Keratinocyte (primary cell): ENCODE results near the gene NFATC3. TPM values are rescaled to one million over a fixed set of nuclear protein-coding genes. Genes with fewer than 3 reads are reported as not detected.

ENCODE experiments used
- DNase-seq: peaks from one replicate; pipeline ENCODE4 v3.0.0-alpha.2; 2011; ENCODE audit warnings: low read depth, missing footprints, low spot score
- FAIRE-seq: peaks from 2 replicates; lab custom pipeline; 2011; peaks lifted over from hg19 to GRCh38; lab: Jason Lieb, UNC
- H2AFZ ChIP-seq: 2 replicates; pipeline ENCODE4 v1.6.0; 2012; ENCODE audit warnings: low read length, control low read depth, inconsistent platforms; ENCODE audit not compliant: control insufficient read depth
- H3K27ac ChIP-seq: 2 replicates; pipeline ENCODE4 v1.5.1; 2011; ENCODE audit warnings: low read length; ENCODE audit not compliant: control insufficient read depth, insufficient read depth
- H3K27me3 ChIP-seq: 3 replicates; pipeline ENCODE4 v1.6.0; 2011; ENCODE audit warnings: low read length; ENCODE audit not compliant: control insufficient read depth, insufficient read depth; ENCODE audit errors: extremely low read depth
- H3K36me3 ChIP-seq, 2 experiments: 2 replicates in 1 of 2; 3 replicates in 1 of 2; pipeline ENCODE4 v1.5.1; 2011; ENCODE audit warnings: low read length in 2 of 2, mild to moderate bottlenecking in 1 of 2; ENCODE audit not compliant: control insufficient read depth in 2 of 2, insufficient read depth in 2 of 2; ENCODE audit errors: extremely low read depth in 1 of 2
- H3K4me1 ChIP-seq: 3 replicates; pipeline ENCODE4 v1.5.1; 2011; ENCODE audit warnings: low read length; ENCODE audit not compliant: control insufficient read depth, insufficient read depth; ENCODE audit errors: extremely low read depth
- H3K4me2 ChIP-seq: 3 replicates; pipeline ENCODE4 v1.6.0; 2011; ENCODE audit warnings: low read depth, low read length; ENCODE audit not compliant: control insufficient read depth, insufficient read depth; ENCODE audit errors: extremely low read depth
- H3K4me3 ChIP-seq, 3 experiments: fragments of 200-600 bp in 1 of 3; sonication (generic) in 1 of 3; 2 replicates in 2 of 3; 3 replicates in 1 of 3; pipeline ENCODE4 v1.5.1; 2011 to 2016; ENCODE audit warnings: low read length in 3 of 3, mild to moderate bottlenecking in 3 of 3, control low read depth in 2 of 3, inconsistent platforms in 1 of 3, low read depth in 1 of 3, mixed read lengths in 1 of 3, mixed run types in 1 of 3, moderate library complexity in 1 of 3; ENCODE audit not compliant: control insufficient read depth in 2 of 3, insufficient read depth in 2 of 3; ENCODE audit errors: extremely low read depth in 1 of 3
- H3K79me2 ChIP-seq: 2 replicates; pipeline ENCODE4 v1.6.0; 2012; ENCODE audit warnings: low read length; ENCODE audit not compliant: control insufficient read depth, insufficient read depth
- H3K9ac ChIP-seq: 3 replicates; pipeline ENCODE4 v1.6.0; 2011; ENCODE audit warnings: low read length; ENCODE audit not compliant: control insufficient read depth, insufficient read depth; ENCODE audit errors: extremely low read depth
- H3K9me1 ChIP-seq: 3 replicates; pipeline ENCODE4 v1.6.0; 2011; ENCODE audit warnings: low read length; ENCODE audit not compliant: control insufficient read depth, insufficient read depth; ENCODE audit errors: extremely low read depth
- H3K9me3 ChIP-seq: 2 replicates; pipeline ENCODE4 v1.5.1; 2012; ENCODE audit warnings: low read depth, low read length; ENCODE audit not compliant: control insufficient read depth
- H4K20me1 ChIP-seq: 3 replicates; pipeline ENCODE4 v1.6.0; 2011; ENCODE audit warnings: low read length; ENCODE audit not compliant: control insufficient read depth, insufficient read depth; ENCODE audit errors: extremely low read depth
- EZH2 ChIP-seq: IDR thresholded peaks from one replicate; pipeline ENCODE4 v1.6.1; 2012; ENCODE audit warnings: inconsistent platforms, mild to moderate bottlenecking, low read length, moderate library complexity
- dilution Hi-C: fragments of 300-500 bp; cut with MboI; formaldehyde crosslinking; loops from one replicate; pipeline ENCODE4 v1.7.0; 2020; ENCODE audit warnings: low sequenced_read_pairs; ENCODE audit not compliant: extremely low pct_ligation_motif_present
- polyA plus RNA-seq, 5 experiments: library from polyadenylated mRNA; depleted of rRNA in 3 of 5; stranded (reverse) in 3 of 5; stranded (forward) in 1 of 5; unstranded in 1 of 5; fragments of >200 nt; gene quantifications; 1 replicate in 1 of 5; 2 replicates in 3 of 5; 3 replicates in 1 of 5; pipeline versions ENCODE4 v1.2.1 to v1.2.3, GENCODE V29; 2011 to 2012; ENCODE audit warnings: missing spikeins in 2 of 5, low read depth in 1 of 5, low replicate concordance in 1 of 5
- TF ChIP-seq, protein P1 (sequence below), 3 experiments: IDR thresholded peaks in 1 of 3; conservative IDR thresholded peaks in 1 of 3; optimal IDR thresholded peaks in 1 of 3; 2 replicates in 2 of 3; 3 replicates in 1 of 3; pipeline versions ENCODE3 to v1.5.1; 2011; ENCODE audit warnings: low read length in 3 of 3, mild to moderate bottlenecking in 3 of 3, moderate library complexity in 2 of 3, control low read depth in 1 of 3, inconsistent platforms in 1 of 3; ENCODE audit not compliant: insufficient read depth in 2 of 3; ENCODE audit errors: extremely low read depth in 1 of 3

Gene NFATC3
- polyA plus RNA-seq, 1 donor (not counting 4 experiments of a cell fraction or from before 2014, with no cell fraction given) = 11.5 TPM

DNA sequence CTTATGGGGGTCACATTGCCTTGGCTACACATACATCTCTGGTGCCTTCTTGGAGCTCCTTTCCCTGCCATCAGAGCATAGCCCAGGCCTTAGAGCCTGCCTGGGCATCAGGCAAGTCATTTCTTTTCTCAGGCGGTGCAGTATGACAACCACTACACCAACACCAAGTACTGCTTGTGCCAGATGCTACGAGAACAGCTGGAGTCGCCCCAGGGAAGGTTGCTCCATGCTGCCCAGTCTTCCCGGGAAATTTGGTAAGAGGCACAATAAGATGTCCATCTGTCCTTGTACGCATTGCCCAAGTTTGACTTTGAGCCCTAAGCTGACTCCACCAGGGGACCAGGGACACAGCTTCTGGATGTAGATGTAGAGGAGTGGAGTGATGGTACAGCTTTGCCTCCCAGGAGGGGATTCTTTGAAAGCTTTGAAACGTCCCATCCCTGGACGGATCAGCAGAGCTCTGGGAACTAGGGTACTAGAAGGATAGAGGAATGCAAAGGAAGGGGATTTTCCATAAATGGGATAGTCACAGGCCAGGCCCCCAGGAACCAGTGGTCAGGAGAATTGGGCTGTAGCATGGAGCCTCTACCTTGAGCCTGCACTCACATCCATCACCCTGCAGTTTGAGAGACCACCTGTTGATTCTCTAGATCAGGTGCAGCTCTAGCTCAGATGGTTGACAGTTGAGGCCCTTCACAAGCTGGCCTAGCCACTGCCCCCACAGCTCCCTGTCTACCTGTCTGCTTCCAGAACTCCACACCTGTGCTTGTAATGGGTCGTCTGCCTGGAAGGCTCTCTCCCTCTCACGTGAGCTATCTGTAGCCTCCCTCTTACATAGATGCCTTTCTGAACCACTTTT lies 11.0 kb upstream of the NFATC3 start:
- Histone ChIP-seq H3K4me3 (no peak overlapping the region), H3K36me3 (peaks cover 53 to 59% of the 10 kb centered on the region in 2 experiments), H3K27ac (no peak overlapping the region), H3K9me1 (peaks cover 2% of the 10 kb centered on the region), H3K9me3 (no peaks in the 10 kb centered on the region), H3K4me1 (peaks cover 14% of the 10 kb centered on the region), H3K27me3 (no peaks in the 10 kb centered on the region), H3K9ac (no peak overlapping the region), H3K4me2 (no peak overlapping the region), H4K20me1 (peaks cover 5% of the 10 kb centered on the region), H3K79me2 (no peaks in the 10 kb centered on the region), H2AFZ (no peak overlapping the region)
- DNase-seq (no peak), FAIRE-seq (no peak)
- dilution Hi-C loops = no loop called here
- no peak for TF ChIP-seq EZH2
- TF ChIP-seq, protein P1, sequence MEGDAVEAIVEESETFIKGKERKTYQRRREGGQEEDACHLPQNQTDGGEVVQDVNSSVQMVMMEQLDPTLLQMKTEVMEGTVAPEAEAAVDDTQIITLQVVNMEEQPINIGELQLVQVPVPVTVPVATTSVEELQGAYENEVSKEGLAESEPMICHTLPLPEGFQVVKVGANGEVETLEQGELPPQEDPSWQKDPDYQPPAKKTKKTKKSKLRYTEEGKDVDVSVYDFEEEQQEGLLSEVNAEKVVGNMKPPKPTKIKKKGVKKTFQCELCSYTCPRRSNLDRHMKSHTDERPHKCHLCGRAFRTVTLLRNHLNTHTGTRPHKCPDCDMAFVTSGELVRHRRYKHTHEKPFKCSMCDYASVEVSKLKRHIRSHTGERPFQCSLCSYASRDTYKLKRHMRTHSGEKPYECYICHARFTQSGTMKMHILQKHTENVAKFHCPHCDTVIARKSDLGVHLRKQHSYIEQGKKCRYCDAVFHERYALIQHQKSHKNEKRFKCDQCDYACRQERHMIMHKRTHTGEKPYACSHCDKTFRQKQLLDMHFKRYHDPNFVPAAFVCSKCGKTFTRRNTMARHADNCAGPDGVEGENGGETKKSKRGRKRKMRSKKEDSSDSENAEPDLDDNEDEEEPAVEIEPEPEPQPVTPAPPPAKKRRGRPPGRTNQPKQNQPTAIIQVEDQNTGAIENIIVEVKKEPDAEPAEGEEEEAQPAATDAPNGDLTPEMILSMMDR (optimal IDR thresholded peaks at IDR 0.05 in 1 of 3, IDR thresholded peaks at IDR 0.05 in 1 of 3, conservative IDR thresholded peaks at IDR 0.05 in 1 of 3; ENCODE audit: extremely low read depth in 1 of 3, insufficient read depth in 2 of 3, low read length in 3 of 3) = no peak

DNA sequence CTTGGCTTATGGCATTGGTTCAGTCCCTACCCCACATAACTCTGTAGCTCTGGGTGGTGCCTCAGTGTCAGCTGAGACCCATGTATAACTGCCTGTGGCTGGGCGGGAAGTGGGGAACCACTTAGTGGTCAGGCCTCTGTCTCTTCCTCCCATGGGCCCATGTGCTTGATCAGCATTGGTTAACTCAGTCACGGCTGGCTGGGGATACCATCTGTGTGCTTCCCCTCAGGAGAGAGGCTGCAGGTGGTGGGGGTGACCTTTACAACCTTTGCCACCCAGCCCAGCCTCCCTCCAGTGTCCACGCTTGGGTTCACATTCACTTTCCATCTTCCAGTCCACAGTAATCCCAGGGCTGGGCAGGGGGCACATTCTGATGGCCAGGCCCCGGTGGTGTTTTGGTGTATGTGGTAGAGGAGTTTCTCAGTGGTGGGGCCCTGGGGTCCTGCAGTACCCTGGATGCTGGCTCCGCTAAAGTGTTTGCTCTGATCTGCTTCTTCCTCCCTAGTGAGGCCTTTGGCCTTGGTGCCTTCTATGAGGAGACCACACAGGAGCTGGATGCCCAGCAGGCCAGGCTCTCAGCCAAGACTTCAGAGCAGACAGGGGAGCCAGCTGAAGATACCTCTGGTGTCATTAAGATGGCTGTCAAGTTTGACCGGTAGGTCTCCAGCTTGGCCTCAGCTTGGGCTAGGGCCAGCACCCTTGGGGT lies 10.2 kb upstream of the NFATC3 start:
- no peak overlapping the region for H3K27ac ChIP-seq
- FAIRE-seq = no peak

More for the DNA sequence above, 10.2 kb upstream of the NFATC3 start:
- Histone ChIP-seq H3K4me1 (peaks cover 14% of the 10 kb centered on the region), H3K9ac (no peak overlapping the region), H3K9me3 (no peaks in the 10 kb centered on the region), H3K27me3 (no peaks in the 10 kb centered on the region), H2AFZ (no peak overlapping the region), H3K9me1 (peaks cover 2% of the 10 kb centered on the region), H3K79me2 (no peaks in the 10 kb centered on the region), H3K4me2 (no peak overlapping the region), H3K4me3 (no peak overlapping the region), H3K36me3 (peaks cover 53 to 63% of the 10 kb centered on the region in 2 experiments), H4K20me1 (peaks cover 5% of the 10 kb centered on the region)
- dilution Hi-C loops = no loop called here
- no peak for DNase-seq
- no peak for TF ChIP-seq EZH2
- TF ChIP-seq, protein P1 (optimal IDR thresholded peaks at IDR 0.05 in 1 of 3, IDR thresholded peaks at IDR 0.05 in 1 of 3, conservative IDR thresholded peaks at IDR 0.05 in 1 of 3; ENCODE audit: extremely low read depth in 1 of 3, insufficient read depth in 2 of 3, low read length in 3 of 3) = no peak
